BLaER1 treated with 17β-estradiol and CSF1 and Interleukin-3, amounts not matched to agents 10 nM and 100 nM (cell line): ENCODE measurements around the gene CASZ1.

Experiments used
- H3K27ac ChIP-seq, 11 experiments: shearing (Covaris generic); formaldehyde crosslinking; 2 replicates each; pipeline ENCODE4 v1.8.1; 2022
- H3K27me3 ChIP-seq, 11 experiments: shearing (Covaris generic); formaldehyde crosslinking; 2 replicates each; pipeline ENCODE4 v1.8.1; 2022
- H3K36me3 ChIP-seq, 11 experiments: shearing (Covaris generic); formaldehyde crosslinking; 2 replicates each; pipeline ENCODE4 v1.8.1; 2022
- H3K4me1 ChIP-seq, 10 experiments: shearing (Covaris generic); formaldehyde crosslinking; 2 replicates each; pipeline ENCODE4 v1.8.1; 2022
- H3K4me2 ChIP-seq, 11 experiments: shearing (Covaris generic); formaldehyde crosslinking; 2 replicates each; pipeline ENCODE4 v1.8.1; 2022
- H3K4me3 ChIP-seq, 10 experiments: shearing (Covaris generic); formaldehyde crosslinking; 2 replicates each; pipeline ENCODE4 v1.8.1; 2022
- H3K9ac ChIP-seq, 11 experiments: shearing (Covaris generic); formaldehyde crosslinking; 2 replicates each; pipeline ENCODE4 v1.8.1; 2022
- H3K9me3 ChIP-seq, 11 experiments: shearing (Covaris generic); formaldehyde crosslinking; replicated peaks in 1 of 11; 2 replicates each; pipeline ENCODE4 v1.8.1; 2022
- H4K20me1 ChIP-seq, 11 experiments: shearing (Covaris generic); formaldehyde crosslinking; 2 replicates each; pipeline ENCODE4 v1.8.1; 2022
- Cebpa-rat ChIP-seq, 11 experiments: shearing (Covaris generic); IDR thresholded peaks; 2 replicates each; pipeline ENCODE4 v1.8.1; 2022

Gene CASZ1

GRCh38 chr1:10724511-10724910 is 71.9 kb downstream of the CASZ1 start:
- no peak for TF ChIP-seq Cebpa-rat (IDR thresholded peaks at IDR 0.05)
- Histone ChIP-seq H3K36me3 (no peaks in the 10 kb centered on the region), H3K27me3 (no peaks in the 10 kb centered on the region), H3K9me3 (no peaks in the 10 kb centered on the region), H3K4me1 (peaks cover 0 to 19% (median 12%) of the 10 kb centered on the region in 10 experiments; a peak in 13 of 20 replicates), H3K4me3 (no peak overlapping the region), H3K27ac (no peak overlapping the region), H4K20me1 (no peaks in the 10 kb centered on the region; a peak in 1 of 22 replicates), H3K9ac (no peak overlapping the region), H3K4me2 (peak overlapping the region in 7 of 11 experiments; percentile 15 to 67 (median 44); a peak in 10 of 22 replicates)

- Histone ChIP-seq H3K4me2 (peak overlapping the region in 8 of 11 experiments; percentile 15 to 67 (median 40); a peak in 15 of 22 replicates), H4K20me1 (no peaks in the 10 kb centered on the region; a peak in 1 of 22 replicates), H3K27me3 (no peaks in the 10 kb centered on the region), H3K4me1 (peaks cover 0 to 16% (median 12%) of the 10 kb centered on the region in 10 experiments; a peak in 13 of 20 replicates), H3K4me3 (no peak overlapping the region), H3K9me3 (no peaks in the 10 kb centered on the region), H3K27ac (no peak overlapping the region), H3K9ac (no peak overlapping the region), H3K36me3 (no peaks in the 10 kb centered on the region)
- TF ChIP-seq Cebpa-rat (IDR thresholded peaks at IDR 0.05) = no peak
These were observed 72.4 kb downstream of the CASZ1 start for GRCh38 chr1:10724052-10724494.

- no peak for TF ChIP-seq Cebpa-rat (IDR thresholded peaks at IDR 0.05)
- Histone ChIP-seq H3K36me3 (no peaks in the 10 kb centered on the region), H4K20me1 (peaks cover 0 to 4% (median 0%) of the 10 kb centered on the region in 11 experiments; a peak in 2 of 22 replicates), H3K9me3 (no peaks in the 10 kb centered on the region), H3K4me2 (peak overlapping the region in 8 of 11 experiments; percentile 15 to 67 (median 40); a peak in 10 of 22 replicates), H3K4me1 (peaks cover 0 to 16% (median 12%) of the 10 kb centered on the region in 10 experiments; a peak in 13 of 20 replicates), H3K4me3 (no peak overlapping the region), H3K27ac (no peak overlapping the region), H3K27me3 (no peaks in the 10 kb centered on the region), H3K9ac (no peak overlapping the region)
These were observed 73.1 kb downstream of the CASZ1 start for GRCh38 chr1:10723317-10723716.

GRCh38 chr1:10722803-10723202 is 73.6 kb downstream of the CASZ1 start:
- Histone ChIP-seq H3K27me3 (no peaks in the 10 kb centered on the region), H3K36me3 (no peaks in the 10 kb centered on the region), H3K9me3 (no peaks in the 10 kb centered on the region), H4K20me1 (peaks cover 0 to 9% (median 0%) of the 10 kb centered on the region in 11 experiments; a peak in 2 of 22 replicates), H3K9ac (no peak overlapping the region), H3K4me2 (no peak overlapping the region), H3K4me3 (no peak overlapping the region), H3K4me1 (peaks cover 0 to 16% (median 12%) of the 10 kb centered on the region in 10 experiments; a peak in 13 of 20 replicates), H3K27ac (no peak overlapping the region)
- TF ChIP-seq Cebpa-rat (IDR thresholded peaks at IDR 0.05) = no peak

- peaks cover 0 to 9% (median 0%) of the 10 kb centered on the region in 11 experiments; a peak in 2 of 22 replicates for H4K20me1 ChIP-seq
- H3K4me3 ChIP-seq = no peak overlapping the region
- no peak for TF ChIP-seq Cebpa-rat (IDR thresholded peaks at IDR 0.05)
- no peak overlapping the region for H3K4me2 ChIP-seq
- H3K27ac ChIP-seq = no peak overlapping the region
- H3K27me3 ChIP-seq = no peaks in the 10 kb centered on the region
- no peaks in the 10 kb centered on the region for H3K36me3 ChIP-seq
- H3K9ac ChIP-seq = no peak overlapping the region
- no peaks in the 10 kb centered on the region for H3K9me3 ChIP-seq
- H3K4me1 ChIP-seq = peaks cover 2 to 18% (median 12%) of the 10 kb centered on the region in 10 experiments; a peak in 19 of 20 replicates
These were observed 74.8 kb downstream of the CASZ1 start for GRCh38 chr1:10721381-10722321.

- peaks cover 0 to 9% (median 0%) of the 10 kb centered on the region in 11 experiments; a peak in 2 of 22 replicates for H4K20me1 ChIP-seq
- H3K36me3 ChIP-seq = no peaks in the 10 kb centered on the region
- no peak for TF ChIP-seq Cebpa-rat (IDR thresholded peaks at IDR 0.05)
- H3K27ac ChIP-seq = no peak overlapping the region
- H3K9me3 ChIP-seq = no peaks in the 10 kb centered on the region
- H3K9ac ChIP-seq = no peak overlapping the region
- peaks cover 8 to 23% (median 17%) of the 10 kb centered on the region in 10 experiments; a peak in 19 of 20 replicates for H3K4me1 ChIP-seq
- H3K27me3 ChIP-seq = no peaks in the 10 kb centered on the region; a peak in 1 of 22 replicates
- H3K4me2 ChIP-seq = no peak overlapping the region
- no peak overlapping the region for H3K4me3 ChIP-seq
These were observed 75.8 kb downstream of the CASZ1 start for GRCh38 chr1:10720635-10721034.

GRCh38 chr1:10718083-10718415 is 78.4 kb downstream of the CASZ1 start:
- TF ChIP-seq Cebpa-rat (IDR thresholded peaks at IDR 0.05) = no peak
- Histone ChIP-seq H3K36me3 (no peaks in the 10 kb centered on the region), H3K9ac (no peak overlapping the region), H3K4me1 (peaks cover 0 to 10% (median 7%) of the 10 kb centered on the region in 10 experiments; a peak in 15 of 20 replicates), H3K9me3 (no peaks in the 10 kb centered on the region), H3K4me2 (no peak overlapping the region), H3K27me3 (no peaks in the 10 kb centered on the region; a peak in 1 of 22 replicates), H3K4me3 (no peak overlapping the region), H4K20me1 (peaks cover 0 to 9% (median 0%) of the 10 kb centered on the region in 11 experiments; a peak in 2 of 22 replicates), H3K27ac (no peak overlapping the region)

- no peak for TF ChIP-seq Cebpa-rat (IDR thresholded peaks at IDR 0.05)
- Histone ChIP-seq H3K9me3 (no peaks in the 10 kb centered on the region), H3K36me3 (no peaks in the 10 kb centered on the region), H3K27me3 (no peaks in the 10 kb centered on the region; a peak in 1 of 22 replicates), H3K4me1 (peaks cover 0 to 10% (median 7%) of the 10 kb centered on the region in 10 experiments; a peak in 15 of 20 replicates), H3K9ac (no peak overlapping the region), H4K20me1 (peaks cover 0 to 9% (median 0%) of the 10 kb centered on the region in 11 experiments; a peak in 2 of 22 replicates), H3K27ac (no peak overlapping the region), H3K4me2 (no peak overlapping the region), H3K4me3 (no peak overlapping the region)
These were observed 79.0 kb downstream of the CASZ1 start for GRCh38 chr1:10717296-10718082.
